Measurements from ENCODE around the gene SRRM4. TPM values are rescaled to one million over a fixed set of nuclear protein-coding genes. Genes with fewer than 3 reads are reported as not detected.
"Not testable (repeated sequence)": the region's sequence is repeated elsewhere in the genome, so short reads cannot be mapped to it uniquely, and the experiment has no call there.

Gene SRRM4
- total and polyA plus RNA-seq, 8 donors: 0.05 to 2.6 (median 0.22) TPM; not detected in 2

GRCh38 chr12:119020406-119021360 lies 39.3 kb downstream of the SRRM4 start:
- peaks cover 0 to 4% (median 0%) of the 10 kb centered on the region in 4 donors for H3K4me1 ChIP-seq
- intact Hi-C loops (cut with DNase I; ENCODE audit: low total_unique reads): no loop called here
- H3K27ac ChIP-seq: no peak overlapping the region
- peak; percentile 38 to 46 for DNase-seq
- H3K4me3 ChIP-seq: no peak overlapping the region
- no peaks in the 10 kb centered on the region for H3K9me3 ChIP-seq
- 13 to 15% (median 14%) methylated on average over 21 of the region's 21 CpGs for WGBS, 5 donors
- H3K27me3 ChIP-seq: peaks cover 0 to 57% (median 0%) of the 10 kb centered on the region in 3 donors
- no peak for TF ChIP-seq POLR2A (IDR thresholded peaks at IDR 0.05)
- TF ChIP-seq POLR2AphosphoS5 (IDR thresholded peaks at IDR 0.05): no peak
- TF ChIP-seq CTCF (IDR thresholded peaks at IDR 0.05): peak in 4 of 7 experiments; percentile 7 to 37 (median 13)
- no peaks in the 10 kb centered on the region for H3K36me3 ChIP-seq

- intact Hi-C loops (cut with DNase I; ENCODE audit: low total_unique reads): no loop called here
- TF ChIP-seq POLR2AphosphoS5 (IDR thresholded peaks at IDR 0.05): no peak
- TF ChIP-seq POLR2A (IDR thresholded peaks at IDR 0.05): no peak
- no peak for TF ChIP-seq EP300 (IDR thresholded peaks at IDR 0.05)
- TF ChIP-seq CTCF (IDR thresholded peaks at IDR 0.05): no peak
- Histone ChIP-seq H3K4me1 (peaks cover 0 to 4% (median 0%) of the 10 kb centered on the region in 4 donors), H3K9me3 (no peaks in the 10 kb centered on the region), H3K36me3 (no peaks in the 10 kb centered on the region), H3K27ac (no peak overlapping the region), H3K27me3 (peaks cover 0 to 25% (median 0%) of the 10 kb centered on the region in 3 donors), H3K4me3 (no peak overlapping the region)
- no peak for DNase-seq
- WGBS, 5 donors: 7 to 24% (median 20%) methylated on average over 3 of the region's 3 CpGs
These were observed 43.0 kb downstream of the SRRM4 start for GRCh38 chr12:119024356-119024755.

GRCh38 chr12:119025786-119026185 lies 44.4 kb downstream of the SRRM4 start:
- no peaks in the 10 kb centered on the region for H3K4me1 ChIP-seq

GRCh38 chr12:119033332-119033731 lies 52.0 kb downstream of the SRRM4 start:
- H3K27ac ChIP-seq; intact Hi-C loops (cut with DNase I; ENCODE audit: low total_unique reads); H3K4me1 ChIP-seq; H3K4me3 ChIP-seq; DNase-seq; H3K9me3 ChIP-seq; H3K36me3 ChIP-seq; H3K27me3 ChIP-seq: not testable (repeated sequence)
- 88 to 94% (median 90%) methylated on average over 14 of the region's 14 CpGs for WGBS, 5 donors

More at GRCh38 chr12:119025786-119026185, 44.4 kb downstream of the SRRM4 start:
- TF ChIP-seq POLR2A (IDR thresholded peaks at IDR 0.05) (no peak), CTCF (IDR thresholded peaks at IDR 0.05) (no peak), EP300 (IDR thresholded peaks at IDR 0.05) (no peak), POLR2AphosphoS5 (IDR thresholded peaks at IDR 0.05) (no peak)
- peaks cover 0 to 11% (median 0%) of the 10 kb centered on the region in 3 donors for H3K27me3 ChIP-seq
- intact Hi-C loops (cut with DNase I; ENCODE audit: low total_unique reads): no loop called here
- H3K4me3 ChIP-seq: no peak overlapping the region
- H3K9me3 ChIP-seq: no peaks in the 10 kb centered on the region
- no peak for DNase-seq
- no peaks in the 10 kb centered on the region for H3K36me3 ChIP-seq
- 90 to 95% (median 92%) methylated on average over 3 of the region's 3 CpGs for WGBS, 5 donors
- no peak overlapping the region for H3K27ac ChIP-seq
